GM19328 (cell line): Measurements from ENCODE around the gene ZFP64.
"Not testable (repeated sequence)": the region's sequence is repeated elsewhere in the genome, so short reads cannot be mapped to it uniquely, and the experiment has no call there.

Experiments used
- ATAC-seq: cut with Tn5 transposase; IDR thresholded peaks from one replicate; pipeline ENCODE4 v1.9.1; 2021; ENCODE audit warnings: mild to moderate bottlenecking, moderate library complexity; ENCODE audit not compliant: unreplicated experiment

The ZFP64 gene

DNA sequence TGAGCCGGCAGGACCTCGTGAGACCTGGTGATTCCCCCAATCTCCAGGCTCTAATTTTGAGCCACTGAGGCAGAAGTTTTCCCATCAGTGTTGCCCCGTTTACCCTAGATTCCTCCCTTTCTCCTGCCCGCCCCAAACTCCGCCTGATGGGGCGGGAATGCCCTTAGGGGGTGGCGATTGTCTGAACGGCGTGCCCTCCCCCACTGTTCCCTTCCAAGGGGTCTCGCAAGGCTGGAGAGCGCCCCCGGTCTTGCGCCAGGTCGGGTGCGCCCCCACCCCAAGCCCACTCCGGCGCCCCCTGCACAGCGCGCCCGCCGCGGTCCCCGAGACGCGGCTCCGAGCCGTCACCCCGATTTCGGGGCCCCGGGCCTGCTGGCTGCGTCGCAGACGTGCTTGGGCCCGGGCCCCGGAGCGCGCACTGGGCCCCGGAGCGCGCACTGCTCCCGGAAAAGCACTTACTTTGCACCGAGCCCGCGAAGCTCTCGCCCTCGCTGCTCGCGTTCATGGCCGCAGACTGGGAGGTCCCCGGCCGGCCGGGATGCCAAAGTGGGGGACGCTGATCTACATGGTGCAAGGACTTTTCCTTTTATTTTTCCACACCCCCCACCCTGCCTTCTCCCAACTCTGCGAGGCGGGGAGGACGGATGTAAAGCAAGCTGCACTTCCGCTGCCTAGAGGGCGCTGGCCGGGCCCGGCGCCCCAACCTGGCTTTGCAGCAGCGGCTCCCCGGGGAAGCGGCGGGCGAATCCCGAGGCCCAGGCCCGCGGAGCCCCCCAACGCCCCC is at the start of gene ZFP64:
Gene ZFP64, minus strand, starts transcription at position 648 of the 784 bp plus-strand sequence. Its CDS starts 143 bp downstream, at position 505.
- ATAC-seq, result peak; percentile 74

DNA sequence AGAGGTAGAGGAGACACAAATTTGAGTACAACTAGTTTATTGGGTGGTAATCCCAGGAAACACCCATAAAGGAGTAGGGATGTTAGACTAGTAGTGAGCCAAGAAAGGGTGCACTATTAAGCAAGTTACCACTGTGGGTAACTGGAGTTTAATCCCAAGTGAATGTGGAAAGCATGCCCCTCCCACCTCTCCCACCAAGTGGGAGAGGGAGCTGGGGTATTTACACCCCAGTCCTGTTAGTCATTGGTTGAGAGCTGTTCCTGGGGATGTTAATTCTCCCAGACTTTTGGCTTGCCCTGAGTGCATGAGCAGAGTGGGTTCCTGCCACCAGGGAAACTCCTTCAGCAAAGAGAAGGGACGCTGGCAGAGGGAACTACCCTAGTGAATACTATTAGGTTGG is 49.2 kb upstream of the ZFP64 start:
- no peak for ATAC-seq

DNA sequence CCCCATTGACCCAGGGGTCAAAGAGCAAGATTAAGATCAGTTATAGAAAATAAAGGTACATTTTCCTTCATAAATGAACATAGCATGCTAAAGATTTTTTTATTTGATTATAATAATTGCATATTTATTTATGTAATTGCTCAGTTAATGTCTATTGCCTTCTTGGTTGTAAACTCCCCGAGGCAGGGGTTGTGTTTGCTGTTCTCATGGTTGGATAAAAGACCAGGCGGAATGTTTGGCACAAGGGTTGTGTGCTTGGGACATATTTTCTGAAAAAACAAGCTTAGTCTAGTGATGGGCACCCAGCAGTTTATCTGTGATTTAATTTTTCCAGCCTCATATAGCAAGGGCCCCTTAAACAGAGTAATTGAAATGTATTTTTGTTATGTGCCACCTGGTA is 47.5 kb upstream of the ZFP64 start:
- no peak for ATAC-seq

DNA sequence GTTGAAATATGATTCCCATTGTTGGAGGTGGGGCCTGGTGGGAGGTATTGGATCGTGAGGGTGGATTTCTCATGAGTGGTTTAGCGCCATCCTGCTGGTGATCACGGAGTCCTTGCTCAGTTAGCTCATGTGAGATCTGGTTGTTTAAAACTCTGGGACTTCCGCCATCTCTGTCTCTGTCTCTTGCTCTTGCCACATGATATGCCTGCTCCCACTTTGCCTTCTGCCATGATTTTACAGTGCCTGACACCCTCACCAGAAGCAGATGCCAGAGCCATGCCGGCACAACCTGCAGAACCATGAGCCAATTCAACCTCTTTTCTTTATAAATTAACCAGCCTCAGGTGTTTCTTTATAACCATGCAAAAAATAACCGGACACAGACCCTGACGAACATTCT is 44.7 kb upstream of the ZFP64 start:
- ATAC-seq, result no peak

DNA sequence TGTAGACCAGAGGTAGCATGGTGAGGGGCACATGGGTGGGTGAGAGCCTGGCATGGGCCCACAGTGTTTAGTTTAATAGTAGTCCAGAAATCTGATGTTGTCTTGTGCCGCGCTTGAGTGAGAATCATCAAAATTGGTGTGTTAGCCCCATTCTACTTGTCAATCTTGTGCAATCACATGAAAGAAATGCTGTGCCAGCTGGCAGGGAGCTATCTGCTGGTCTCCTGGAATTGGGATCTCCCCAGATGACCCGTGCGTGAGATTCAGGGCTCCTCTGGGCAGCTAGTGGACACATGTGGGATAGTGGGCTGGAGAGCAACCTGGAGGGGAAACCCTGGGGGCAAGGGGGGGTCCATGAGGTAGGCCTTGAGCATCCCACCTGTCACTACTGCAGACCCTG is 43.5 kb upstream of the ZFP64 start:
- no peak for ATAC-seq

DNA sequence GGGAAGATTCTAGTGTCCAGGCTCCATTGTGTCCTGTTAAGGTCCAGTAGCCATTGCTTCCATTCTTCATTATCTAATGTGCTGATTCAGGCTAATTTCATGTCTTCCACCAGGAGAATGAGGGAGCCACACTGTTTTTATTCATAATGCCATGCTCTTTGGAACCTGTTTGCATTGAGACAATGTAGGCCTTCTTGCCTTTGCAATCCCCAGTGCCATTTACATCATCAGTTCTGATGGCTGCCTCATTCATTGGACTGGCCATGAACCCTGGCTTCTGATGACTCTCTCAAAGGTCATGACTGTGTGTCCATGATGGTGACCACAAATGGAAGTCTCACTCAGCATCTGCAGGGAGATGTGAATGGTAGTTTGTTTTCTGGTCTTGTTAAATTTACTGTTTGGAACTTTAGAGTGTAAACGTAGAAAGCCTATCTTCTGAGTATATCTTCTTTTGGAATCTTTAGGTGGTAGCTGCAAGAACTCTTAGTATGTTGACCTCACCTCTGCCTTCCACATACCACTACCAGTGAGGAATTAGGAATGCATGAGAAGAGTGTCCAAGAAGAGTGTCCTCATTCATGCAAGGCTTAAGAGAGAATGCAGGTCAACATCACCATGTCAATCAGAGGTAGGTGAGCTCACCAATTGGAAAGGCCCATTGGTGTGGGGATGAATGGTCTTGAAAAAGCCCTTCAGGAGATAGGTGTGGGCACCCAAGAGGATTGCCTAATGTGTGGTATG is 42.9 kb upstream of the ZFP64 start:
- ATAC-seq, result no peak

DNA sequence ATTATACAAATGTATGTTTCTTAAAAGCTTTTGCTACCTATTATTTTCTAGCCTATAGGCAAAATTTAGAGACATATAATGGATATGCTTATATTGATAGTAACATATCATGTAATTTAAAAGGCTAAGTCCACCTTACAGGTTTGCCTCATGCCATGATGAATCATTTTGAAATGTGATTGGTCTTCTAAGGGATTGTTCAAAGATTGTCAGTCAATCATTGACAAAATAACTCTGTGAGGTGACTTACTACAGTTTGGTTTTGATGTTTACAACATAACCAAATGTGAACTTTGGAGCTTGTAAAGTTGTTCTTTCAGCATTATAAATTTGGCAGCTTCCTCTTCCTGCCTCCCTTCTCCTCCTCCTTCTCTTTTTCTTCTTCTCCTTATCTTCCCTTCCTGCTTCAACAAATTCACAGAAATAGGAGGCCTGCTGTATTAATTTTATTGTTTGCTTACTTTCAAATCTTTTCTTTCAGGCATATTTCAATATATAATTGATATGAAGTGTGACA is 39.7 kb upstream of the ZFP64 start:
- no peak for ATAC-seq

DNA sequence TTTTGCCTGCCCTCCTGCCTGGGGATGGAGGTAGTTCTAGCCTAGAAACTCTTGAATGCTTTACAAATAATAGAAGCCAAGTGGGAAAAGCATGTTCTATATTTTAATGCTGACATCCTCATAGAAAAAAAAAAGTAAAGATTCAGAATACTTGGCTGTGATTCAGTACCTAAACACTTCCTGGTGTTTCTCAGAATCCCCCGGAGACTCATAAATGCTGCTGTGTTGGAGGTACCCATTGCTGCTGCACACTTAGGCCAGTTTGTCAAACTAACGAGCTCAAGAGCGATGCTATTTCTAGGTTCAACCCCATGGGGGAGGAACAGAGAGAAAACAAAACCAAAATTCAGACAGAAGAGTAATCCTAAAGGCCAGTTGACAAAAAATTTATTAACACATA is 38.8 kb upstream of the ZFP64 start:
- no peak for ATAC-seq

DNA sequence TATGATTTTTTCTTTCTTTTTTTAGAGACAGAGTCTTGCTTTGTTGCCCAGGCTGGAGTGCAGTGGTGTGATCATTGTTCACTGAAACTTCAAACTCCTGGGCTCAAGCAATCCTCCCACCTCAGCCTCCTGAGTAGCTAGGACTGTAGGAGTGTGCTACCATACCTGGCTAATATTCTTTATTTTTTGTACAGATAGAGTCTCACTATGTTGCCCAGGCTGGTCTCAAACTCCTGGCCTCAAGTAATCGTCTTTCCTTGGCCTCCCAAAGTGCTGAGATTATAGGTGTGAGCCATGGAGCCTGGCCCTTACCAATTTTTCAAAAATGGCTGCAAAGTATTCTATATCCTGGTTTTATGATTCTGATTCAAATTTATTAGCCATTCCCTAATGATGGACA is 37.8 kb upstream of the ZFP64 start:
- not testable (repeated sequence) for ATAC-seq

DNA sequence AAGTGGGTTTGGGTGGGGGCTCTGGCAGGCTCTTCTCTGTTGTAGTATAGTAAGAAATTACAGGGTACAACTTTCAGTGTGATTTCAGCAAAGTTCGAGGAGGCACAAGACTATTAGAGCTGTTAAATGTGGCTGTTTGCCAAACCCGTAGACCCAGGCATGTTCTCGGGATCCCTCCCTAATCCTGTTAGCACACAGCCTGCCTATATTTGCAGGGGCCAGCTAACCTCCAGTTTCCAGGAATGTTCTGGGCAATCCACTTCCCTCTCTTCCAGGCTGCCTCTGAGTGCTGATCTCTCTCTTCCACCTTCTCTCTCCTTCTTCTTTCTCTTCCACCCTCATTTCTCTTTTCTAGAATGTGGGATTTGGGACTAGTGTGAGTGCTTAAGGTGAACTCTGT is 34.8 kb upstream of the ZFP64 start:
- ATAC-seq, result no peak

DNA sequence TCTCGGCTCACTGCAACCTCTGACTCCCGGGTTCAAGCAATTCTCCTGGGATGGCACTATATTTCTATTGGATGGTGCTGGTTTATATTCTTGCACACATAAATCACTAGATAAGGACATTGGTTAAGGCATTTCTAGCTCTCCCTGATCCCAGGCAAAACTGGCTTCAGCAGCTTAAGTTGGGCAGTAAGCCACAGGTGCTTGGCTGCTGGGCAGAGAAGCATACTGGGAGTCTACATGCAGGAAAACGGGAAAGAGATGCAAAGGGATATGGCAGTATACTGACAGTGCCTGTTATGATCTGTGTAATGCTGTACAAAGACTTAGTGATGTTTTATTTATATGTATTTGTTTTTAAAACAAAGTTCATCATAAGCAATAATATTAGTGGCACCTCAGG is 33.3 kb upstream of the ZFP64 start:
- no peak for ATAC-seq

DNA sequence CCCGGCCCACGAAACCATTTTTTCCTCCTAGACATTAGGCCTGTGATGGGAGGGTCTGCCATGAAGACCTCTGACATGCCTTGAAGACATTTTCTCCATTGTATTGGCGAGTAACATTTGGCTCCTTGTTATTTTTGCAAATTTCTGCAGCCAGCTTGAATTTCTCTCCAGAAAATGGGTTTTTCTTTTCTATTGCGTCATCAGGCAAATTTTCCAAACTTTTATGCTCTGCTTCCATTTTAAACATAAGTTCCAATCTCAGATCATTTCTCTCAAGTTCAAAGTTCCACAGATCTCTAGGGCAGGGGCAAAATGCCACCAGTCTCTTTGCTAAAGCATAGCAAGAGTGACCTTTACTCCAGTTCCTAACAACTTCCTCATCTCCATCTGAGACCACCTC is 29.8 kb upstream of the ZFP64 start:
- not testable (repeated sequence) for ATAC-seq

DNA sequence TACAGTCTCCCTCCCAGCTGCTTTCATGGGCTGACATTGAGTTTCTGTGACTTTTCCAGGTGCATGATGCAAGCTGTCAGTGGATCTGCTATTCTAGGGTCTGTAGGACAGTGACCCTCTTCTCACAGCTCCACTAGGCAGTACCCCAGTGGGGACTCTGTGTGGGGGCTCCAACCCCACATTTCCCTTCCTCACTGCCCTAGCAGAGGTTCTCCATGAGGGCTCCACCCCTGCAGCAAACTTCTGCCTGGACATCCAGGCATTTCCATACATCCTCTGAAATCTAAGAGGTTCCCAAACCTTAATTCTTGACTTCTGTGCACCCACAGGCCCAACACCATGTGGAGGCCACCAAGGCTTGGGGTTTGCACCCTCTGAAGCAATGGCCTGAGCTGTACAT is 29.3 kb upstream of the ZFP64 start:
- ATAC-seq, result not testable (repeated sequence)

DNA sequence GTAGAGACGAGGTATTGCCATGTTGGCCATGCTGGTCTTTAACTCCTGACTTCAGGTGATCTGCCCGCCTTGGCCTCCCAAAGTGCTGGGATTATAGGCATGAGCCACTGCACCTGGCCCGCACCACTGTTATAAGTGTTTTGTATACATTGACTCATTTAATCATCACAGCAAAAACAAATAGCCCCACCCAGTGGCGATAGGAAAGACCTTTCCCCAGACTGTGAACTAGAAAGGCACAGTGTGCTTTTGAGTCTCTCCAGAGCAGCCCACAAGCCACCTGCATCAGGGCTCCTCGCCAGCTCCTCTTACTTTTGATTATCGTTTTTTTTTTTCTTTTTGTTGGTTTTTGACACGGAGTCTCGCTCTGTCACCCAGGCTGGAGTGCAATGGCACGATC is 27.9 kb upstream of the ZFP64 start:
- no peak for ATAC-seq

DNA sequence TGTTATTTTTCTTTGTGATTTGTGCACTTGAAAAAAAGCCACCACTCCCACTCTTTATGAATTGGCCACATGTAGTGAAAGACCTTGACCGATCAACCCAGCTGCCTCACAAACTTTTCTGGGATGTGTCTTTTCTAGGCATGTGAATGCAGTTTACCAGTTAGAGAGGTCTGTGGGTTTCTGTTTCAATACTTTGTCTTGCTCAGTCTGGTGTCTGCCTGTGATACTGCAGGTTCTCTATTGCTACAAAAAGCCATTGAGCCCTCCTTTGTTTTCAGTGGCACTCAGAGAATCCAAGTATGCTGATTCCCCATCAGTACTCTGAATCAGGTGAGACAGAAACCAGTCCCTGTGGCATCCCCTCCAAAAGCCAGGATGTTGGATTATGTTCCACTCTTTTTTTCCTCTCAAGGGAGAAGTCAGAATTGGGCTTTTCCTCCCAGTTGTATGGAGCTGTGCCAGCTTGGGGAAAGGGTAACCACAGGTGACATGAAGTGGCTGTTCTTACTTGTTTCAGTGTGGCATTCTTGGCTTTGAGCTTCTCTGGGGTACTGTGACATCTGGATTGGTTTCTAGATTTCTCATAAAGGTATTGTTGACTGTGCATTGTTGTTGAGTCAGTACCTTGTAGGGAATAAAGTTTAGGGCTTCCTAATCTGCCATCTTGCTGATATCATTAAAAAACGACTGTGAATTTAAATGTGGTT is 26.3 kb upstream of the ZFP64 start:
- no peak for ATAC-seq

DNA sequence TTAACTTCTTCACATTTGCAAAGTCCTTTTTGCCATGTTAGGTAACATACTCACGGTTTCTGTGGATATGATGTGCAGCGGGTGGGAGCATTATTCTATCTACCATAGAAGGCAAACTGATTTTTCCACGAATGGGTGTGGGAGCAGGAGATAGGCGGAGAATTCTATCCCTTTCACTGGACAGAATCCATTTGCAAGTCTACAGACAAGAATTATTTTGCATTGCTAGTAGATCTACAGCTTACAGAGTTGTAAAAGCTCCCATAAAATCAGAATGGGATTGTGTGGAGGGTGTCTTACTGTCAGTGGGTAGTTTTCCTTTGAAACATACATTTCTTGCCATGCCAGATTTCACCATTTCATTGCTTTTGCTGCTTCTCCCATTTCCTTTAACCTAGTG is 22.4 kb upstream of the ZFP64 start:
- no peak for ATAC-seq

DNA sequence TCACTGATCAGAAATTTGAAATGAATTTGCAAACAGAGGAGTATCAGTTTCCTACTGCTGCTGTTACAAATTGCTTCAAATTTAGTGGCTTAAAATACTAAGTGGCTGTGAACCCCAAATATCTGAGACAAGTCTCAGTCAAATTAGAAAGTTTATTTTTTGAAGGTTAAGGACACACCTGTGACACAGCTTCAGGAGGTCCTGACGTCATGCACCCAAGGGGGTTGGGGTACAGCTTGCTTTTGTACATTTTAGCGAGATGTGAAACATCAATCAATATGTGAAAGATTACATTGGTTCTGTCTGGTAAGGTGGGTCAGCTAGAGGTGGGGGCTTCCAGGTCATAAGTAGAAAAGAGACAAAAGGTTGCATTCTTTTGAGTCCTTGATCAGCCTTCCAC is 21.4 kb upstream of the ZFP64 start:
- no peak for ATAC-seq

DNA sequence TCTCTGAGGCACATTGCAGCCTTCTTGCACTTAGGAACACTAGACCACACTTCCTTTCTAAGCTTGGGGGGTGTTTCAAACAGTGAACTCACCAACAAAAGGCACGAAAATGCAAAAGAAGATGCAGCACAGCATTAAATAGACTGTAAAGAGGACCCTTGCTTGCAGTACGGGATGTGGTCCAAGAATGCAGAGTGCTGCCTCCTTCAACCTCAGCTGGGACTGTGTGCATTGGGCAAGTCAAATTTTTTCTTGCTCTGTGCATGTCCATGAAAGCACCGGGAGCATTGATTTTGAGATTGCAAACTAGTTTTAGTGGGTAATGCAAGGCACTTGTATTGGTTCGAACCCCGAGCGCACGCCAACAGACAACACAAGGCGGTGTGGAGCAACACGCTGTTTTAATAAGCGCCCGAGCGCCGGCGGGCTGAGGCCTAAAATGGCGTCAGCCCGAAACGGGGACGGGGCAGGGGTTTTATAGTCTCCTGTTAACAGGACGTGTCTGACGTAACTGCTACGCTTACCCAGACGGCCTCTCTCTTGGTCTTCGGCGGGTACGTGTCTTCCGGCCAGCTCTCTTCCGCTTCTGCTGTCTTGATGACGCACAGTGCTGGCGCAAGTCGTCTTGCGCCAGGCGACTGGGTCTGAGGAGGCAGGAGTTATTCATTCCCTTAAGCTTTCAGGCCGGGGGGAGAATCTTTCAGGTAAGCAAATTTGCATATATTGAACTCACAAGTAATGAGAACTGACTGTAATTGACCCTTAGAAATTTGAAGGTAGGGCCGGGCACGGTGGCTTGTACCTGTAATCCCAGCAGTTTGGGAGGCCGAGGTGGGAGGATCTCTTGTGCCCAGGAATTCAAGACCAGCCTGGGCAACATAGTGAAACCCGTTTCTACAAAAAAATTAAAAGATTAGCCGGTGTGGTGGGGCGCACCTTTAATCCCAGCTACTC is 18.7 kb upstream of the ZFP64 start:
- ATAC-seq, result no peak

DNA sequence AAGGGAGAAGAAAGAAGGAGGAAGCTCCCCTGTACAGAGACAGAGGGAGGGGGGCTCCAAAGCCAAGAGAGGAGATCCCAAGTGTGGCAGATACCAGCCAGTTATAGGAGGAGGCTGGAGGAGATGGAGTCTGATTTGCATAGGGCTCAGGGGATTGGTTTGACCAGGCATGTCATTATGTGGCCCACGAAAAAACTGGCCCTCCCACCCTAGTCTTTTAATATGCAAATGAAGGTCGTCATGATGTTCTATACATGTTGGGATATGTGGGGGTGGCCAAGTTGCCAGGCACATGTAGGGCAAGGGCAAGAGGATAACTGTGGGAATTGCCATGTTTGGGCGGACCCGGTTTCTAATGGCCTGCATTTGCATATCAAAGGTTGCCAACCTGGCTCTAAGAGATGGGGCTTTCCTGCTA is 17.6 kb upstream of the ZFP64 start:
- ATAC-seq, result no peak

DNA sequence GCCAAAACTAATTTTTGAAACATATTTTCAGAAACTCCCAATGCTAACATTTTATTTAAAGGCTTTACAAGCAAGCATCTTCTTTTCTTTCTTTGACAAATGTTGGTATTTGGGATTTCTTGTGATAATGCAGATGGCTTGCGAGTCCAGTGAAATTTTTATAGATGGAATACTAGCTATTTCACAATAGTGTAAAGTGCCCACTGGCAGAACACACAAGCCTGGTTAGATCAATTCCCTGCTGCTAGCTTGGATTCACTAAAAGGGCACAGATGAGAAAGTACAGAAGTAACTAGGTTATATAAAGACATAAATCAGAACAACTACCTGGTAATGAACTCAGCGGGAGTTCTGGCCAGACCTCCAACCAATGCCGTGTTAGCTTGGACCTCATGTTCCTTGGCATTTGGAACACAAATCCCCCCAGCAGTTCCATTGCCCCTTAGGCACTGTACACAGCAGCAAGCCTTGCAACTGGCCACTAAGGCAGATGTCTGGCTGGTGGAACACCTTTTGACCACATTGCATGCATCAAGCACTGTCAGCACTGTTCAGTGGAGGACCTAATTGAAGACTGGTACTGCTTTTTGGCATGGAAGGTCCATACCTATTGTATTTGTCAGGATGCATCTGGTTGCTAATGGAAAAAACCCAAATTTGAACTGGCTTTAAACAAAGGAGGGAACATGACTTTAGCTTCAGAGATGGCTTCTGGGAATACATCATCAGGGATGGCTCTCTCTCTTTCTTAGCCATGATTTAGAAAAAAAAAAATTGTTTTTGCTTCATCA is 15.6 kb upstream of the ZFP64 start:
- ATAC-seq, result no peak
